IPS-NIHi7 (cell line): Measurements from ENCODE around the gene TMEM185A.
"Not testable (repeated sequence)": the region's sequence is repeated elsewhere in the genome, so short reads cannot be mapped to it uniquely, and the experiment has no call there.

Experiments
- DNase-seq: peaks from one replicate; pipeline ENCODE4 v3.0.0; 2012; ENCODE audit warnings: mixed read lengths; ENCODE audit errors: extremely low spot score

The TMEM185A gene

DNA sequence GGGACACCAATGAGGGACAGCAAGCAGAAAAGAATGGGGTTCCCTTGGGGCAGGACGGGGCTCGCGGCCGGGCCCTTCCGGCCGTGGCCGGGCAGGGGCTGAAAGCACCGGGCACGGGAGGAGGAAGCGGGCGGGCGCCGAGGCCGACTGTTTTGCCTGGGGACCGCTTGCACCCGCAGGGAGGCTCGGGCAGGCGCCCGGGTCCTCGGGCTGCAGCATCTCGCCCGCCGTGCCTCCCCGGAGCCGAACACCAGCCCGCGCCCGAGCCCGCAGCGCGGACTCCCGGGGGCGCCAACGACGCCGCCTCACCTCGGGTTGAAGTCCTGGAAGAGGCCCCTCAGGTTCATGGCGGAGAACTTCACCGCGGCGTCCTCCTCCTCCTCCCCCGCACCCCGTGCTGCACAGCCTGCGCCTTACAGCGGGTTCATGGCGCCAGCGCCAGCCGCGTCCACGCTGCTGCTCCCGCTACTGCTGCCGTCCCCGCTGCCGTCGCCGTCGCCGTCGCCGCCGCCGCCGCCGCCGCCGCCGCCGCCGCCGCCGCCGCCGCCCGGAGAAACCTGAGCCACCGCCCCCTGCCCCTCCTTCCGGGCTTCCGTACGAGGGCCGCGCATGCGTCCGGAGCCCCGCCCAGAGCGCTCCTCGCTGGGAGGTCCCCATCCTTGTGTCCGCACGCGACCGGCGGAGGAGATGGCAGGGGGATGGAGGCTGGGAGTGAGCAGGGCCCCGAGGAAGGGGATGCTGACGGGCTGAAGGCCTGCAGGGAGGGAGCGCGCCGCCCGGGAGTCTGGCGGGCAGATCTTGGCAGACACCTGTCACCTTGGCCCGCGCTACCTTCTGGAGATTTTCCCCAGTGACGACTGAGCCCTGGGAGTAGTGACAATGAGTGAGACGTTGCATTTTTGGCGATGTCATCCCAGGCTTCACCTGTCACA is at the start of gene TMEM185A:
Gene TMEM185A (minus strand): TSS at position 559 of the 932 bp plus-strand sequence. CDS start 212 bp downstream, at position 347.
- DNase-seq: peak; percentile 71

DNA sequence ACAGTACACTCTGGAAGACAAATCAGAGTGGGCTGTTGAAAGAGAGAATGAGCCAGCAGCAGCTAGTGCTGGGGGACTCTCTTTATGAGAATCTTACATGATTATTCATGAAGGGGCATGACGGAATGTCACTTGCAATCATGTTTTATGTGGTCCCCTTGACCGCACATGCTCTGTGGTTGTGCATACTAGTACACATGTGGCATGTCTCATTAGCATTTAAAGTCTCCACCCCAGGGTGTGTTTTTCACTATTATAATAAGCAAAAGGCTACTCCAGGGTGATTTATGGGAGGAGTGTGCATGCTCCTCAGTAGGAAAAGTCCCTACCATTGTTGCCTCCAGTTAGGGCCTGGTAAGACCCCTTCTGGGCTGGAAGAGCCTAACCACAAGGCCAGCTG is 49.6 kb upstream of the TMEM185A start:
- DNase-seq: no peak

DNA sequence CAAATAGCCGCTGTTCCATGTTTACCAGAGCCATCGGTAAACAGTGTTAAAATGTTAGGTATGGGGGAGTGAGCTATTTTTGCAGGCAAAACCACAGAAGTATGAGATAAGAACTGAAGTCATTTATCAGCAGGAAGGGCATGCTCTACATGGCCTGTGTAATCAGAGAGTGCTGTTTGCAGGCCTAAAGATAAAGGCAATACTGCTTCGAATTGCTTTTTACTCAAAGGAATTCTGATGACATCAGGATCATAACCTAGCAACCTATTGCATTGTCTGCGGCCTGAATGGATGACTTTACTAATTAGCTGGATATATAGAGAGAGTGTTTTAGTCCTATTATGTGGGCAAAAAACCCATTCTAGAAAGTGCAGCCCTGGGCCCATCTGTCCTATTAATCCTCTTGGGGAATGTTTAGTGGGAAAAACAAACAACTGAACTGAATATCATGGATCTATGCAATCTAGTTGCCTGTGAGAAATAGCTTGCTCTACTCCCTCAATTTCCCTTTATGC is 47.6 kb upstream of the TMEM185A start:
- DNase-seq: not testable (repeated sequence)

DNA sequence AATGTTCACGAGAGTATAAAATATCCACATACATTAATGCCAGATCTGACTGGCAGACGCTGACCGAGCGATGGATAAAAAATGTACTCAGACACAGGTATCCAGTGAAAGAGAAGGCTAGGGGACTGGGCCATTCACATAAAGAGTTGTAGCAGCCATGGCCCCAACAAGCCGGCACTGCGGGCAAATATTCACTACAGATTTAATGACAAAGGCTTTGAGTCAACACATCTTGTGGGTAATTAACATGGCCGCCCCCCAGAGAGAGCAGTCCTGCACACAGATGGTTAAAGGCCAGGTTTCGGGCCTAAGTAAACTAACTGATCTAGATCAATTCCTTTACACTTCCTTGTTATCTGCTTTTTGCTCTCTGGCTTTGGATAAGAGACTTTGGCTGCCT is 44.0 kb upstream of the TMEM185A start:
- DNase-seq: not testable (repeated sequence)

DNA sequence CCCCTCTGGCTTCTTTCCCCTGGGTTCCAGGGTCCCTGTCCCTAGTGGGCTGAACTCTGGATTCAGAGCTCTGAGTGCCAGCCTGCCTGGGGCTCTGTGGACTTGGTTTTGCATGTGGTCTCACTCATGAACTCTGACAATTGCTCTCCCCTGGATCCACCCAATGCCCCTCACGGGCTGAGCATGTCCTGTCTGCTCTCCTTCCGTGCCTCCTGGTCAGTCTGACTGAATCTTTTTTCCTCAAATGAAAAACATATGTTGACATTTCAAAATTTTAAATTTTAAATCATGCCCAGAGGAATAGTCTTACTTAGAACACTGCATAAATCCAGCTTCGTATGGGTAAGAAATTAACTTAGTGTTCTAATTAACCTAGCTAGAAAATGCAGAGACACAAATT is 43.5 kb upstream of the TMEM185A start:
- DNase-seq: not testable (repeated sequence)

DNA sequence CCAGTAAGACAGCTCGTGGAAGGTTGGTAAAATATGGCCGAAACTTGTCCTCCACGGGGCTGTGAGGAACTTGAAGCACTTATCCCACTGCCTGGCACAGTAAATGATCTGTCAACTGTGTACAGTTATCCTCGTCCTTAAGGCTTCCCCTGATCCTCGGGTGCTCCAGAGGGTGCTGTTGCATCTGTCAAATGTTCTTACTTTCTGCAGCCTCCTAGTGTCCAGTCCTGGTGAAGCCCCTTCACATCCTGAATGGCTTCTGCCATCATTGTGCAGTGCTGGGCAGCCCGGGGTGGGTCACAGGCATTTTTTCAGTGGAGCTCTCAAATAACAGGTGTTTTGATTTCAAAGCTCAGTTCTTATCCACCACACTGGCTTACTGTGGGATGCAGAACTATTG is 29.0 kb upstream of the TMEM185A start:
- not testable (repeated sequence) for DNase-seq

DNA sequence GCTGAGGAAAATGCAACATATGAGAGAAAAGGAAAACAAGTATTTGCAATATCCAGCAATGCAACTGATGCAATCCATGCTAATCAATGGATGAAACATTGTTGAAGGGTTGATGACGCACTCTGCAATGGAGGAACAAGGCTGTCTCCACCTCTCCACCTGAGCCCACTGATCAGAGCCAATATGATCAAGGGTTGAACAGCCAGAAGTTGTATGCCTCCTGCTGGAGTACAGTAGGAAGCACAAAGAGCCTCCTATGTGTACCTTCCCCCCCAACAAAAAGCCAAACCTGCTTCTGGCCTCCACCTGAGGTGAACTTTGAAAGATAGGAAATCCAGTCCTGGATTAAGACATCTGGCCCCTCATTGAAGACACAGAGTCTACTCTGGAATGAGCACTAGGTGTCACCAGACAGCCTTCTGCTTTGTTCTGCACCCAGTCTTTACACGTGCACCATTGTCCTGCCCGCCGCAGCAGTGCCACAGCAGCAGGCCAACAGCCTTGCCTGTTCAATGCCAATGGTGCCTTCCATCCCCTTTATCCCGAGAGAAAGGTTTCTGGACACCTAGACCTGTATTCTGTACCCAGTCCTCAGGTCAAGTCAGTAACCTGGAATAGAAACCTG is 24.8 kb upstream of the TMEM185A start:
- DNase-seq: not testable (repeated sequence)

DNA sequence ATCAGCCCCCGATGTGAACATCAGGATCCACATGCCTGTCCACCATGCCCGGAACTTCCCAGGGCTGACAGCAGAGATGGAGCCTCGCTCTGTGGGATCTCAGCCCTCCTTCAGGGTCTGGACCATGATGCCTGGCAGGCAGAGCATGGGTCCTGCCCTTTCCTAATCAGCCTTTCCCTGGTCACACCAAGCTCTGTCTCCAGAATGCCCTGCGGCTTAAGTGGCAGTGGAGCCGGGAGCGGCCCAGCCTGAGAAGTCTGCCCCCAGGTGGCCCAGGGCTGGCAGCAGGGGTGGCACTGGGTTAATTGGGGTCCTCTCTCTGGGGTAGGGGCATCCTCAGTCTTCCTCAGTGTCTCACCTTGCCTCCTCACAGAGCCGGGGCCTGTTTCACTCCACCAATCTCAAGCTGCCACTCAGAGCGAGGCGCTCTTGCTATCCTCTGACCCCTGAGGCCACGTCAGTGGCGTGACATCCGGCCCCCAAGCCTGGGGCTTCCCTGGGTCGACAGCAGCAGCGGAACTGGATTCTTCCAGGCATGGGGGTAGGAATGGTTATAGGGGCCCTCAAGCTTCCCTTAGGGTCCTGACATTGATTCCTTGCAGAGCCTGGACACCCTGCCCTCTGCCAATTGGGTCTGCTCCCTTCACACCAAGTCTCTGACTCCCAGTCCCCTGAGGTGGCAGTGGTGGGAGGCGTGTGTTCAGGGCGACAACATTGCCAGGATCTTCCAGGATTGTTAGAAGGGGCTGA is 20.8 kb upstream of the TMEM185A start:
- no peak for DNase-seq

DNA sequence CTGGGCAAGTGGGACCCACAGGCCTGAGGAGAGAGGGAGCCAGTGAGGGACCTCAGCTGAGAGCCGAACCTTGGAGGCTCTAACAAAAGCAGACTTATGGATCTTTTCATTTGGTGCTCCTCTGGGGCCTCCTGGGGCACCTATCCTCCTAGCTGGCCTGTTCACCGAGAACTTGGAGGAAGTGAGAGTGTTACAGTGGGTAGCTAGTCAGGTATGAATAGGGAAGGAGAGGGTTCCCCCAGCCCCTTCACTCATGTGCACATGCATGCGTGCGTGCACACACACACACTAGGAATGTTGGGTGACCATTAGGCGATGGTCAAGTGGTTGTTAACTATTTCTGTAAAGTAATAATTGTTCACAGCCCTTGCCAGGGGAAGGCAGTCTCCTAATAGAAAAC is 18.6 kb upstream of the TMEM185A start:
- no peak for DNase-seq

DNA sequence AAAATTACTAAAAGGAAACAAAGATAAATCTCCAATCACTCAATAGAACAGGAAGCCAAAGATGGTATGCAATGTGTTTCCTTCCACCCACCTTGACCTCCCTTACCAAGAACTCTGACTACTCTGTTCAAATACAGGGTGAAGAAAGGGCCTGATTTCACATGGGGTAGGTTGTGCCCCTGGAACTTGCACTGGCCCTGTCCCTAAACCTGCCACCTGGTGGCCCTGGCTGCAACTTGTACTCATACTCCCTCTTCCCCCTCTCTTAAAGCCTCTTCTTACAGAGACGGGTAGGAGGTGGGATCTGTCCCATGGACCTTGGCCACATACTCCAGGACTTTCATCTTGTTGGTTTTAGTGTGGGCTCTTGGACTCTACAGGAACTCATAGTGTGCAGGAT is 17.3 kb upstream of the TMEM185A start:
- no peak for DNase-seq

DNA sequence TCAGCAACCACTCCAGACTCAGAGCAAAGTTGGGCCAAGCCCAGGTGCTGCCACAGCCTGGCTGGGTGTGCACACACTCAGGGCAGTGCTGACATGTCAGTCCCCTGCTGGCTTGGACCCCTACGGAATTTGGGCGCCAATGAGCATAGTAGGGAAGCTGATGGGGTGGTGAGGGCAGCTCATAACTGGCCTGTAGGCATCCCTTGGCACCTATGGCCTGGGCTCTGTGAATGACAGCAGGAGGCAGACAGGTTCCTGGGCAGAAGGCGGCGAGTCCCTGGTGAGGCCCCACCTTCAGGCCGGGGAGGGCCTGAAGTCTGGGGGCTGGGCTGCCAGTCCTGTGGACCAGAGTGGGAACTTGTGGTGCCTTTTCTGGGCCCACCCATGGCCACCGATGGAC is 15.9 kb upstream of the TMEM185A start:
- DNase-seq: no peak

DNA sequence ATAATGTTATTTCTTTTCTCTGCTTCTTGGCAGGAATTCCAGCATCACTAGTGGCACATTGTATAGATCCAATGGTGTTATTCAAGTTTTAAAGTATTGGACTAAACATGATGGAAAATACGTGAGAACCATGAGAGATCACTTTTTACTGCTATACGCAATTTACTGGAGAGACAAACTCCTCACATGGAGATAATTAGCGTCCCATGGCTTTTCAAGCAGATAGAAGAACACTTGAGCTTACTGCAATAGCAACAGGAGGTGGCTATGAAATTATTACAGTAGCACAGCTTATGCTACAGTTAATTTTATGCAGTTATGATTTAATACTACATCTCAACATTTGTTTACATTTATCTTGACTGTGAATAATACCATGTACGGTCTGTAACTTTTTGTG is 11.9 kb upstream of the TMEM185A start:
- no peak for DNase-seq

DNA sequence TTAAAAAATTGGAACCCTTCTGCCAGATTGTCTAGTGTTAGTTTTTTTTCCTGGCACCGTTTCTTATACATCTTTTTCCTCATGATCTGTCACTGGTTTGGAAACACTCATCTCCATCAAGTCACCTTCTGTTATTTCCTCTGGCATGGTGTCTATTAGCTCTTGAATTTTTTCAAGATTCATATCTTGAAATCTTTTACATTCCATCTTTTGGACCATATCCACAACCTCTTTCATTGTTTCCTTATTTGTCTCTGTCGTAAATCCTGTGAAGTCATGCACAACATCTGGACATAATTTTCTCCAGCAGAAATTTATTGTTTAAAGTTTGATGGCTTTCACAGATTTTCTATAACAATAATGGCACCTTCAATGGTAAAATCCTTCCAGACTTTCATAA is 10.2 kb upstream of the TMEM185A start:
- DNase-seq: no peak

DNA sequence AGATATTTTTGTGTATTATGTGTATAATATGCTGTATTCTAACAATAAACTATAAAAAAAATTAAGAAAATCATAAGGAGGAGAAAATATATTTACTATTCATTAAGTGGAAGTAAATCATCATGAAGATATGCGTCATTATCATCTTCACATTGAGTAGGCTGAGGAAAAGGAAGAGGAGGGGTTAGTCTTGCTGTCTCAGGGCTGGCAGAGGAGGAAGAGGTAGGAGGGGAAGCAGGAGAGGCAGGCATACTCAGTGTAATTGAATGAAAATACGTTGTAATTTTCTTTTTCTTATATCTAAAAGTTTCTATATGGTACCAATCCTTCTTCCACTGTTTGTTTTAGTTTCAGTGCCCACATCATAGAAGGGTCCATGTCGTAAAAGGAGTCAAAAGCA is 9.8 kb upstream of the TMEM185A start:
- no peak for DNase-seq

DNA sequence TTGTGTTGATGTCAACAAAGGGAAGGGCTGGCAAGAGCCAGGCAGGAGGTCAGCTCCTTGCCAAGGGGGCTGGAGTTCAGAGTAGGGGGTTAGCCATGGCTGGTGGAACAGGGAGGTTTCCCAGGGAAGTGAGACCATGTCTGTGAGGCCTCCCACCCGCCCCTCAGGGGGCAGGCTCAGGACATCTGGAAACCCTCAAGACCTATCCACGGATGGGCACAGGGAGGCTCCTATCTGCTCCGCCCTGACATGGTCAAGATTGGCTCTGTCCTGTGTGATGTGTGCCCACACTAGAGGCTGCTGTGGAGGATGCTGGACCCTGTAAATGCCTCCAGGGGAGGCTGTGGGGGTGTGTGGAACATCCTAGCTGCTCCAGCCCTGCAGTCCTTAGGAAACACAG is 8.0 kb upstream of the TMEM185A start:
- no peak for DNase-seq

DNA sequence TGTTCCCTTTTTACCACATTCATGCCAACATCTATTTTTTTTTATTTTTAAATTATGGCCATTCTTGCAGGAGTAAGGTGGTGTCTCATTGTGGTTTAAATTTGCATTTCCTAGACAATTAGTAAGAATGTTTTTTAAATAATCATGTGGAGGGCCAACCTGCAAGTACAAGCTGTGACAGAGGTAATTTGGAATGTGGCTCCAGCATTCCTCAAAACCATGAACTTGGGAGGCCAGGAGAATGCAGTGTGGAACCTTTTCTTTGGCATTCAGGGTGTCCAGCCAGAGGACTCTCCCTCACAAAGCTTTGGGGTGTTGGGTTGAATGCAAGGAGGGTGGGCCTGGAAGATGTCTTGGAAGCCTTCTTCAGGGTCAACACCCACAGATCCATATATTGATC is 7.3 kb upstream of the TMEM185A start:
- no peak for DNase-seq

DNA sequence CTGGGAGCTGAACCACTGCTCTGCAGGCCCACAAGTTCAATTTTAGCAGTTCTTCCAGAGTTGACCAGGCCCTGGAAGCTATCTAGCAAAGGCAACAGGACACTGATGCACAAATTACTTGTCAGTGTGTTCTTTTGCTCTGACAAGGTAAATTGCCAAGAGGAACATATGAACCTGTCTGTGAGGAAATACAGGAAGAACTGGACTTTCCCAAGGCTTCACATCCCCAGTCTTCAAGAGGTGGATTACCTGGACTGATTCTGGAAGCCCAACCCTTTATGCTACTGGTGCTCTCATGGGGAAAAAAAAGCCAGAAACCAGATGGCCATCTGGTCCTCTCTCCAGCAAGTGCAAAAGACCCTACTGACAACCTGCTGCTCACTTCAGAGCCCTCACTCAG is 1.9 kb upstream of the TMEM185A start:
- no peak for DNase-seq

DNA sequence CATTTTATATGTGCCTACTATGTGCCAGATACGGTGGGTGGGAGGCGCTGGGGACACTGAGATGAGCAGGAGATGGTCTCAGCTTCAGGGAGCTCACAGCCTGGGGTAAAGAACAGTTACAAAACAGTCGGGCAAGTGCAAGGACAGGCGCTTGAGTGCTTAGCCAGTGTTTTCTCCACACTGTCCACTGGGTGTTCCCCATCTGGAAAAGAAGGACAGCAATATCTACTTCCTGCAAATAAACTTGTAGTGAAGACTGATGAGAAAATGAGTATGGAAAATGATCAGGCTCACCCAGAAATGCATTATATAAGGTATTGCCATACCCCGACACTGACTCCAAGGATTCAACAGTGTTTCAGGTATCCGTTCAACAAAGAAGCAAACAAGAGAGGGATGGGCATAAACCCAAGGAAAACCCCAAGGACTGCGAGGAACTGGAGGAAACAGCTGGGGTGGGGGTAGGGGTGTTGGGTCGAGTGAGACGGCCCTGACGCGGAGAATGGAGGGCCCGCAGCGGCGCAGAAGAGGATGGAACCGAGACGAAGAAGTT is 835 bp downstream of the TMEM185A start:
- no peak for DNase-seq

DNA sequence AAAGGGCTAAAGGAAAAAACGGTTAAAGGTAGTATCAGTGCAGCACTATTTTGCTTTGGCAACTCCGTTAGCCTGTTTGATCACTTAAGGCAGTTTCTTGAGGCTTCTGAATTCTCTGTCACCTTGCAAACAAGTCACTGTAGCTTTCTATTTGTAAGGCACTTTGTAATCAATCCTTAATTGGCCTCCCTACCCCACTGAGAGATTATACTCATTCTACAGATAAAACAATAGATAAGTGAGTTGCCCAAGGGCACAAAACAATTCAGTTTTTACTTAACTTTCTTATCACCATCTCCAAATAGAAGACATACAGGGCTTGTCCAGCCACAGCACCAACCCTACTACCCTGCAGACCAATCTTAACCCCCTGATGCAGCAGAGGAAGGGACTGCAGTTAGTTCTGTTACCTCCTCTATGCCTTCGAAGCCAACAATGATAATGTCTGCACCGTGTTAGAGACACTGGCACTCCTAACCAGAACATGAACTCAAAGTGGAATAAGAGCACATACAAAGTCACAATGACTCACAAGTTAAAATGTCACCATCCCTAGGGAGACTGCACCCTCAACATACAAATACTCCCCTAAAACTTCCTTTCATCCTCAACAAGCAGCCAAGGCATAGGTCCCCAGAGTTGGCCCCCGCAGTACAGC is 1.7 kb downstream of the TMEM185A start:
- DNase-seq: no peak

DNA sequence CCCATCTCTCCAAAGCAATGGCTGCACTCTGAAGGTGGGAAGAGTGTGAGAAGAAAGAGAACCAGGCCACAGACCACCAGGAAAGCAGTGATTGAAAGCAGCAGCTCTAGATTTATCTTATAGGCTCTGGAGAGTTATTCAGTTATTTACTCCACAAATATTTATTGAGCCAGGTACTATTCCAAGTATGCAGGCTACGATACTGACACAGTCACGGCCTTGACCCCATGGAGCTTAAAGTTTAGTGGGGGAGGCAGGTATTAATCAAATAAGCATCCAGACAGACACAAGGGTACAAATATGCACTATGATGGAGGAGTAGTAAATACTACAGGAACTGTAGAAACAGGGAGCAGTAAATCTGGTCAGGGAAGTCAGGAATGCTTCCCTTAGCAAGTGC is 2.8 kb downstream of the TMEM185A start:
- DNase-seq: no peak

DNA sequence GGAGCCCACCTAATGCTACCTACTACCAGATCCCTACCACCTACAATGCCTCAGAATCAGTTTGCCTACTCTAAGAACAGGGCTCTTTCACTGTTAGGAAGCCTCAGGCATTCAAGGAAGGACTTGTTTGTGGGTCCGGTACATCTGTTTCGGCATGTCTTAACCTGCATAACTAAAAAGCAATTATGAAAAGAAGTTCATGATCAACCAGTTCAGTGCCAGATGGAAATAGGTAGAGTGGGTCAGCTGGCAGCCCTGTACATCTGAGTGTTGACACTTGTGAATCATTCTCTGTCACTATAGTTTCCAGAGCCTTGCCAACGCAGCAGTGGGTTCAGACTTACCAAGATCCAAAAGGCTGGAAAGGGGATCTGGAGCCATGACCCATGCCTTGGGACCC is 3.3 kb downstream of the TMEM185A start:
- no peak for DNase-seq
